Amygdala (tissue), 56 donors: ENCODE results near the gene TRIM52.

Experiments used
- DNase-seq, 56 donors: peaks; one replicate each; lab custom pipeline; 2025; lab: John Stamatoyannopoulos, UW

The TRIM52 gene

GRCh38 chr5:181234455-181235306 is 26.3 kb downstream of the TRIM52 start:
- DNase-seq, result no peak

- no peak for DNase-seq
Observed at GRCh38 chr5:181233801-181234454, 27.0 kb downstream of the TRIM52 start.

- DNase-seq, result no peak
Observed at GRCh38 chr5:181233088-181233800, 27.7 kb downstream of the TRIM52 start.

DNA sequence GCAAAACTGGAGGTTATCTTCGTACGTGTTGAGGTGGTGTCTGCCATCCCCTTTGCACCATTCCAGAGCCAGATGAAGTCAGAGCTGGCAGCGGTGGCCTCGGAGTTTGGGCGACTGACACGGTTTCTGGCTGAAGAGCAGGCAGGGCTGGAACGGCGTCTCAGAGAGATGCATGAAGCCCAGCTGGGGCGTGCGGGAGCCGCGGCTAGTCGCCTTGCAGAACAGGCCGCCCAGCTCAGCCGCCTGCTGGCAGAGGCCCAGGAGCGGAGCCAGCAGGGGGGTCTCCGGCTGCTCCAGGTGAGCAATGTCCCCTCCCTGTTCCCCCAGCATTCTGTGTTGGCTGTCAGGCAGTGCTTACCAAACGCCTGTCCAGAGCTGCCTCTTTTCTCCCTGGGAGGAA is 28.4 kb downstream of the TRIM52 start:
- no peak for DNase-seq

DNA sequence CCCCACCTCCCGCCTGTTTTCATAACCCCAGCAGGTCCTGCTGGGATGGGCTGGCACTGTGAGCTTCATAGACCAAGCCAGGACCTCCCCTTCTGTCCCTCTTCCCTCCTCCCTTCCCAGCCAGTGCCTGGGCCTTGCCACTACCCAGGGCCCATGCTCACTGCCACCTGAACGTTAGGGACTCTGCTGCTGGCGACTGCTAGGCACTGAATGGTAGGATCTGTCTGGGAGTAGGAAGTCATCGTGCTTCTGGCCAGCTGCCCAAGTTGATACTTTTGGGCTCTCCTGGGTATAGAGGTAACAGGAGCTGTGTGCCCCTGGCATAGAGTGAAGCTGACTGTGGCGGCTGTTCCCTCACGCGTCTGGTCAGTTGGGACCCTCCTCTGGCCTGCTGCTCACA is 29.5 kb downstream of the TRIM52 start:
- no peak for DNase-seq

DNA sequence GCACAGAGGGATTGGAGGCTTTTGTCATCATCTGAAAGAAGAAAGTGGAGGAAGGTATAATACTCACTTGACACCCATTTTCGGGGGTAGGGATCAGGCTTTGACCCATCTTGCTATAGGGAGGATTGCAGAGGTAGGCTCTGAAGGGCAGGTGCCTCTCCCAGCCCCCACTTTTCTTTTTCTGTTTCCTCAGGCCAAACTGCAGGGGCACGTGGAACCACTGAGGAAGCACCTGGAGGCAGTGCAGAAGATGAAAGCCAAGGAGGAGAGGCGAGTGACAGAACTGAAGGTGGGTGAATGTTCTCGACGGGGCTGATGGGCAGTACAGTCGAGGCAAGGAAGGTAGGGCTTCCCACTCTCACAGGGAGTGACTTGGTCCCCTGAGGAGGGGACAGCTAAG is 30.4 kb downstream of the TRIM52 start:
- DNase-seq, result no peak

GRCh38 chr5:181229996-181230395 is 30.9 kb downstream of the TRIM52 start:
- no peak for DNase-seq

- DNase-seq, result no peak
Observed at GRCh38 chr5:181224390-181225229, 36.3 kb downstream of the TRIM52 start.

GRCh38 chr5:181223729-181224389 is 37.1 kb downstream of the TRIM52 start:
- DNase-seq, result no peak

GRCh38 chr5:181223058-181223728 is 37.8 kb downstream of the TRIM52 start, which contains the start of gene TRIM41:
TRIM41 (plus strand) TSS chr5:181223281; CDS start chr5:181224000, 719 bp downstream.
- DNase-seq, result no peak

- no peak for DNase-seq
Observed at GRCh38 chr5:181222630-181223057, 38.3 kb downstream of the TRIM52 start.

DNA sequence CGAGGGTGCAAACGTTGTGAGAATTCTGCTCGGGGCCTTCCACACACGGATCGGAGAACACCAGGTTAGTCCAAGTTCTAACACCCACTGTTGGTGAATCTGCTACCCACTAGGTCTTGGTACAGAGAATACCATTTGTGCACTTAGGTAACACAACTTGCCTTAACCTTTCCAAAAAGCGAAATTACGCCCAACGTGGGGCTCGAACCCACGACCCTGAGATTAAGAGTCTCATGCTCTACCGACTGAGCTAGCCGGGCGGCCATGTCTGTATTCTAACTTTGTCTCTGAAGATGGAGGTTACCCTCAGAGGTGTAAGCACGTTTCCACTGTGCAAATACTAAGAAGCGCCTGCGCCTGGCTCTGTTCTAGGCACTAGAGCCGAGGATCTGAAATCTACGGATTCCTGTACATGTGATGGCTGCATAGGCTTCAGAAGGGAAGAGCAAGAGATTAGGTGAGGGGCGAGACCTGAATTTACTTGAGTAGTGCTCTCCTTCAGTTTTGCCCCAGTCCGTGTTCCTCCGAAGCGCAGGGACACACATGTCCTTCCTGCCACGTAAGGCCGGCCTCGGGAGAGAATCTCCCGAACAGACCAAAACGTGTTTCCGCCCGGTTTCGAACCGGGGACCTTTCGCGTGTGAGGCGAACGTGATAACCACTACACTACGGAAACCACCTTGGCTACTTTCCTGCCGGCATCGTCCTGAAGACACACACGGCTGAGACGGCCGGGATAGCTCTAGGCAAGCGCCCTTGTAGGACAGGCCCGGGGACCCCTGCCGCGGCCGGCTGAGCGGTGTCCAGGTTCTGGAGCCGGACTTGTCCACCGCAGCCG is 38.9 kb downstream of the TRIM52 start:
- no peak for DNase-seq

- no peak for DNase-seq
Observed at GRCh38 chr5:181221105-181221791, 39.7 kb downstream of the TRIM52 start.

- DNase-seq, result no peak
Observed at GRCh38 chr5:181220178-181220515, 40.8 kb downstream of the TRIM52 start.

GRCh38 chr5:181219262-181220177 is 41.4 kb downstream of the TRIM52 start:
- DNase-seq, result no peak

GRCh38 chr5:181218795-181219124 is 42.2 kb downstream of the TRIM52 start:
- no peak for DNase-seq

- no peak for DNase-seq
Observed at GRCh38 chr5:181217803-181218062, 43.2 kb downstream of the TRIM52 start.
